NCI-H146 (cell line): ENCODE results near the gene ABCA5.
"Not testable (repeated sequence)": the region's sequence is repeated elsewhere in the genome, so short reads cannot be mapped to it uniquely, and the experiment has no call there.

Source experiments
- DNase-seq: peaks from one replicate; lab custom pipeline; 2025; lab: John Stamatoyannopoulos, UW

ABCA5 gene

DNA sequence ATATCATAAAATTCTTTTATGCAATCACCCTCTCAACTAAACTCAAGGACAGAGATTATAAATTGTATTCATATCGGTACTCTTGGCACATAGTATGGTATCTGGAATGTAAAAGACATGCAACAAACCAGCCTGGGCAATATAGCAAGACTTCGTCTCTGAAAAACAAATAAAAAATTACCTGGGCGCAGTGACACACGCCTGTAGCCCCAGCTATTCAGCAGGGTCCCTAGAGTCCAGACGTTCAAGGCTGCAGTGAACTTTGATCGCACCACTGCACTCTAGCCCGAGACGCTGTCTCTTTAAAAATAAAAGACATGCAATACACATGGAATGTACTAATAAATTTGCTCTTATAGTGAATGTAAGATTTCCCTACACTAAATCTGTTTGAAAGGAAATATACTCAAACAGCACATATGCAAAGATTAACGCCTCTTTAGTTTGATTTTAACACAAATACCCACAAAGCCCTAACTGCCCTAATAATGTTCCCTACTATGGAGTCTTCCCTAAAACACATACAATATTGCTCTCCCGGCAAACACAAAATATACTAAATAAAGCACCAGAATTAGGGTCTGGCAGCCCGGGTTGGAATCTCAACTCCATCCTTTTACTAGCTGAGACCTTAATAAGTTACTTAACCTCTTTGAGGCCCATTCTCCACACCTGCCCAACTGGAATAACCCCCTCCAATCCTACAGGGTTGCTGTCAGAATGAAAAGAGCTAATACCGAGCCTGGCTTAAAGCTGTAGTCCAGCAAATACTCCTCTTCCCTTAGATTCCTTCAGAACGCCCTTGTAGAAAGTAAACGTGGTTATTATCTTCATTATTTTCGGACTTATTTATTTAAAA, 1.2 kb downstream of the ABCA5 start:
- no peak for DNase-seq

DNA sequence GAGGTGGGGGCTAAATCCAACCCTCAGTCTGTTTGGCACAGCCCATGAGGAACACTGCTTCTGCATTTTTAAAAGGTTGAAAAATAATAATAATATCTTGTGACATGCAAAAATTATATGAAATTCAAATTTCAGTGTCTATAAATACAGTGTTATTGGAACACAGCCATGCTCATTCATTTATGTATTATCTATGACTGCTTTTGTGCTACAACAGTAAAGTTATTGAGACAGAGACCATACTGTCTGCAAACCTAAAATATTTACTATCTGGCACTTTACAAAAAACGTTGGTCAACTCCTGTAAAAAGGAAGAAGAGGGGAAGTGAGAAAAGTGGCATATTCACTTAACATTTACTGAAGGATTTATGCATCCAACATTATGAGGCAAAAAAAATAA, 3.1 kb downstream of the ABCA5 start:
- DNase-seq: no peak

DNA sequence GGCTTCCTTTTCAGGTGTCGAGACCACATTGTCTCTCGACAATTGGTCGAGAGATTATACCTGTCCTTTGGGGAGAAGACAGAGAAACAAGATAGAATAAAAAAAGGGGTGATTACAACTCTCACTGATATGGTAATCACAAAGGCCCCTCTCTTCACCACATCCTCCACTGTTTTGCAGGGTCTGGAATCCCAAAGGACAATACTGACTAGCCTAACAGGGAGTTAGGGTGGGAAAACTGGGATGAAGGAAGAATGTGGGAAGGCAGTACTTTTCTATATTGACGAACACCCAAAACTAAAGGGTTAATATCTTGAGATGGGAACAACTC, 6.1 kb downstream of the ABCA5 start:
- DNase-seq: no peak

DNA sequence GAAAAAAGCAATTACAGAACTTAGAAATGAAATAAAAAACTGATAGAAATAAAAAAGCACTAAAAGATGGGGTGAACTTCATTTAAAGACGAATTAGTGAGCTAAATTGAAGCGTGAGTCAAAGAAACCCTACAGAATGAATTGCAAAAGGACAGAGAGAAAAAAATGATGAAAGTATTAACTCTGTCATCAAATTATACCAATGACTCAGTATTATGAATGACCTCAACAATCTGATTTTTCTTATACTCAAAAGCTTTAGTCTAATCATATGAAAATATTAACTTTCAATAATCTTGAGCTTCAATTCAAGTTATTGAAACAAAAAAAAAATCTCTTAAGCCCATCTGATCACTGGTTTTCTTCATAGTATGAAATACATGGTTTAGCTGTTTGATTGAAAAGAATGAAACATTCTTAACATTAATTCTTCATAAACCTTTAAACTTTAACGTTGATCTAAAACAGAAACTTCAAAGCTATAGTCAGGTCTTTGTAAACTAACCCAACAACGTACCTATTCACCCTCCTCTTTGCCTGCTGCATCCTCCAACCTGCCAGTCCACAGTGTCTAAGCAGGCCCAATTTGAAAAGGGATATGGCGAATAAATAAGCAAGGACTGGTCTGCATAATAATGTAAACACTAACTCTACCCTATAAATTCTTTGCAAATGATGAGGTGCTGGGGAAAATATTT, 6.6 kb downstream of the ABCA5 start:
- DNase-seq: no peak

DNA sequence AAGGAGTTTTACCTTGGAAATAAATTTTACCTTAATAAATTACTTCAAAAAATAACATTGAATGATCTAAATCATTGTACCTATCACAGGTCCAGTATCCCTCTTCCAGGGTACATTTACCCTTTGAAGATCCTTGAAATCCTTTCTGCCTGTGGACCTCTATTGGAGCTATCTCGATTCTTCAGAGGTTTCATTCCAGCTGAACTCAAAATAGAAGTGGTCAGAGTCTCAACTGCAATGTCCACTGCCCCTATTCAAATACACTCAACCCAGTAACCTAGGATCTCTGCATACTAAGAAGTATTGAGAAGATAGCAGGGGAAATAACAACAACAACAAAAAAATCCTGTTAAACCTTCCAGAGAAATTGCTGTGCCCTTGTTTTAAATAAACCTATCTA, 9.3 kb downstream of the ABCA5 start:
- no peak for DNase-seq

DNA sequence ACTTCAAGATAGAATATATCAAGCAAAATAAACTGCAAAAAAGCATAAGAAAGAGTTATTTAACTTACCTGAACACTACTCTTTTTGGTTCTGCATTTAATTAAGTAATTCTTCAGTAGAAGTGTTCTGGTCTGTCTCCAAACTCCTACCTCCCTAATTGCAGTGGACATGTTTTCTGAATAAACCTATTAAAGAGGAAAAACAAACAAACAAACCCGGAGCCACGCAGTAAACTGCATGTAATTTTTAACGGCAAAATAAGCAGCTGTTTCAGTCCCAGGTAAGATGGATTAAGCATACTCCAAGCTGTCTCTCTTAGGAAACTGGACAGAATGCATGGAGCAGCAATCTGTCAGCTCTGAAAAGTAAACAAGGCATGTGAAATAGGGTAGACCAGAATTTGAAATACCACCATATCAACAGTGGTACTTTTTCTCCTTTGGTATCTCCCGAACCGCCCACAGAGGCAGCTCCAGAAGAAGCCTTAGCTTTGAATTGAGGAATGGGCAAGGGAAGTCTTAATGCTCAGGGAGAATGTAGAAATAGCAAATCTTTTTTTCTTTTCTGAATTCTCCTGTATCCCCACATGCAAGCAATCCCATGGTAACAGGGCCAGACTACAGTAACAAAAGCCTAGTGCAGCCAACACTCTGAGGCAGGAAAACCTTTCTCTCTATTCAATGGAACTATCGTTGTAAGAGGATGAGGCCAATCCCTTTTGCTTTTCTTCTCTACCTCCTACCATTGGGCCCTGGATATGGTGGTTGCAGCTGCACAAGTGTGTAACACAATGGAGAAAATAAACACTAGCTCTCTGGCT, 12.5 kb downstream of the ABCA5 start:
- DNase-seq: peak; percentile 9

DNA sequence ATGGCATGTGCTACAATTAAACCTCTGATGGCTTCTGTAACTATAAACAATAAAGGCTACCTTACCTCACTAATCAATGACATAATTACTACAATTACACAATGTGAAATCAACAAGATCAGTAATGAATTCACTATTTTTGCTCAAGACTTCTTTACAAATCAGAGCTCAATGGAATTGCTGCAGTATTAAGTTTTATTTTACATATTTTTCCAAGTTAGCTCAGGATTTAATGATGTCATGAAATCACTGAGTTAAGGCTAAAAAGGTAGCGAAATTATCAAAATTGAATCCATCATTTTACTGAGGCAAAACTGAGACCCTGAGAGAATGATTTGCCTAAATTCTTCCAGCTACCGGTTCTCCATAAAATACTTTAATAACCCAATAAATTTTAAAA, 21.8 kb downstream of the ABCA5 start:
- no peak for DNase-seq

DNA sequence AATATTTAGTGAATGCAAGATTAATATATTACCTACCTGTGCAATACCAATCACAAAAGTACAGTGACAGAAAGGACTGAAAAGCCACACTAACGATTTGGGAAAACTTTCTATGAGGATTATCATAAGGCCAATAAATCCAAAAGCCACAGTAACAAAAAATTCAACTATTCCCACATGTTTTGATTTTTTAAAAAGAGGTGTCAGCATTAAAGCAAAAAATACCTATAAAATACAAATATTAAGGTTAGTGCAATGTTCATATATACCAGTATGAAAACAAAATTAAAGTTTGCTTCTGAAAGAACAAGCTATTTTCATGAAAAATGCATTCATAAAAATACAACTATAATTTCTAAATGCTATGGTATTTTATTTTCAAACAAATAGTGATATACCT, 24.3 kb downstream of the ABCA5 start:
- no peak for DNase-seq

DNA sequence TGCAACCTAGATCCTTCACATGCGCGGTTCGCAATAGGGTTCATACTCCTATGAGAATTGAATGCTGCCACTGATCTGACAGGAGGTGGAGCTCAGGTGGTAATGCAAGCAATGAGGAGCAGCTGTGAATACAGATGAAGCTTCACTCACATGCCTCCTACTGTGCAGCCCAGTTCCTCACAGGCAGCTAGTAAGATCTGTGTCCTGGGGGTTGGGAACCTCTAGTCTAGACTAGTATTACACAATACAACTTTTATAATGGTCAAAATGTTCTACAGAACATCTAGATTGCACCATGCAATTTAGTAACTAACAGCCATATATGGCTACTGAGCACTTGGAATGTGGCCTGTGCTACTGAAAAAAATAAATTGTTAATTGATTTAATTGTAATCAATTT, 26.7 kb downstream of the ABCA5 start:
- DNase-seq: no peak

DNA sequence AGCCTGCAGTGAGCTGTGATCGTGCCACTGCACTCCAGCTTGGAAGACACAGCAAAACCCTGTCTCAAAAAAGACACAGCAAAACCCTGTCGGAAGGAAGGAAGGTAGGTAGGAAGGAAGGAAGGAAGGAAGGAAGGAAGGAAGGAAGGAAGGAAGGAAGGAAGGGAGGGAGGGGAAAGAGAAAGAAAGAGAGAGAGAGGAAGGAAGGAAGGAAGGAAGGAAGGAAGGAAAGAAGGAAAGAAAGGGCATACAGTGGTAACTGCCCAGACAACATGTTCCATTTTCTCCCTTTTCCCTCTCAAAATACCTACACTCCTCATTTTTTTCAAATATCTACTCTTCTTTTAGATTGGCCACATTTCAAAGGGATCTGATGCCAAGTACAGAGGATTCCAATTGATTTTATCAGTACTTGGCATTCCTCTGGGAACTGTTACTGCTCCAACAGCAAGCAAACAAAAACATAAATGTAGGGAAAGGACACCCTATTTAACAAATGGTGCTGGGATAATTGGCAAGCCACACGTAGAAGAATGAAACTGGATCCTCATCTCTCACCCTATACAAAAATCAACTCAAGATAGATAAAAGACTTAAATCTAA, 28.7 kb downstream of the ABCA5 start:
- DNase-seq: not testable (repeated sequence)

DNA sequence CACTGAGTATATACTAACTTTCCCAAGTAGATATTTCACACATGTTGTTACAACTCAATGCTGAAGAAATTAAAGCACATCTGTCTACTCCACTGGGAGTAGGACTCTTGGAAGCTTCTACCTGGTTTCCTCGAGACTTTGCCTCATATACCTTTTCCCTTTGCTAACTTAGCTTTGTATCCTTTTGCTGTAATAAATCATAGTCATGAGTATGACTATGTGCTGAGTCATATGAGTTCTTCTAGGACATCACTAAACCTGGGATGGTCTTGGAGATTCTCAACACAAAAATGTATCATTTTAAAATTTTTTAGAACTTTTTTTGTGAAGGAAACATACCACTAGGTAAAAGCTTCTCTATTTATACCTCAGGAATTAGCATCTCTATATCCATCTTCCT, 39.8 kb downstream of the ABCA5 start:
- DNase-seq: no peak

DNA sequence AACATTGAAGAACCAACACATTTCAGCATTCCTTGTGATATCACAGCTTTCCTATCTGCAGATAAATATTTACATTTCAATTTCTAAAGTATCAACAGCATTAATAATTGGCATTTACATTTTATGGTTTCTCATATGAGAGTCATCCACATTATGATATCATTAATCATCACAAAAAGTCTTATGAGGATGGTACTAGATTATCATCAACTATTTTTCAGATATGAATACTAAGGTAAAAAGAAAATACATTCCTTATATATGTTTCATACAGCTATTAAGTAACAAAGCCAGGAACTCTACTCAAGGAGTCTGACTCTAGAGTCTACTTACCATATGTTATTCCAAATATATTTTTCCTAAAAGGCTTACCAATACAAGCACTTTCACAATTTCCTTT, 40.7 kb downstream of the ABCA5 start:
- DNase-seq: no peak

DNA sequence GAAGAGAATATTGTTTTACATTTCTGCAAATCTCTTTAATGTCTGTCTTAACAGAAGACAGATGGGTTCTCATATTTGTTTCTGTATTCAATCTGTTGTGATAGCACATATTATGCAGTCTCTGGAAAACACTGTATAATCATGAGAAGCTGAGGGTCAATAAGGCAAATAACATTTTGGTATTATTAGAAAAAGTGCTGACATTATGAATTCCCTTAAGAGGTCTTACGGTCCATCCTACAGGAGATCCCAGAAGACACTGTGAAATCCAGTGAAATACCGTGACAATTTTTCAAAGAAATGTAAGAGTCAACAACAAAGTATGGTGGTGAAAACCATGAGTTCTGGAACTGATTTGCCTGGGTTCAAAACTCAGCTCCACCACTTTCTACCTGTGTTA, 42.3 kb downstream of the ABCA5 start:
- no peak for DNase-seq

DNA sequence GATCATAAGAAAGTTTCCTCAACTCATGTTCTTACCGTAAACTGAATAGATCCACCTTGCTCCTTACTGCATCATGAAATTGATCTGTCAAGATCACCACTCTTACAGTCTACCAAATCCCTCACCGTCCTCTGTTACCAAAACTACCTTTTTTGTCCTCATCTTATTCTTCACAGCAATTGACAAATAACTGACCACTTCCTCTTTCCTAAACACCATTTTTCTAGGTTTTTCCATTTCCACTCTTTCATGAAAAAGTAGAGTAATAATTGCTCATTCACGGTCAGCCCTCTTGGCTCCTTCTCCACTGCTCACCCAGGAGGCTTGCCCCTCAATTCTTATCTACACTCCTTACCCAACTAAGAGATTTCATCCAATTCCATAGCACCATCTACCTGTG, 44.9 kb downstream of the ABCA5 start:
- no peak for DNase-seq

DNA sequence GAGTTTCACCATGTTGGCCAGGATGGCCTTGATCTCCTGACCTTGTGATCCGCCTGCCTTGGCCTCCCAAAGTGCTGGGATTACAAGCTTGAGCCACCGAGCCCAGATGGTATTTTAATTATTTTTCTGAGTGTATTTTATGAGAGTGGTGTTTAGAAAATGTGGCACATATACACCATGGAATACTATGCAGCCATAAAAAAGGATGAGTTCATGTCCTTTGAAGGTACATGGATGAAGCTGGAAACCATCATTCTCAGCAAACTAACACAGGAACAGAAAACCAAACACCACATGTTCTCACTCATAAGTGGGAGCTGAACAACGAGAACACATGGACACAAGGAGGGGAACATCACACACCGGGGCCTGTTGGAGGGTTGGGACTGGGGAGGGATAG, 50.7 kb downstream of the ABCA5 start:
- DNase-seq: not testable (repeated sequence)

DNA sequence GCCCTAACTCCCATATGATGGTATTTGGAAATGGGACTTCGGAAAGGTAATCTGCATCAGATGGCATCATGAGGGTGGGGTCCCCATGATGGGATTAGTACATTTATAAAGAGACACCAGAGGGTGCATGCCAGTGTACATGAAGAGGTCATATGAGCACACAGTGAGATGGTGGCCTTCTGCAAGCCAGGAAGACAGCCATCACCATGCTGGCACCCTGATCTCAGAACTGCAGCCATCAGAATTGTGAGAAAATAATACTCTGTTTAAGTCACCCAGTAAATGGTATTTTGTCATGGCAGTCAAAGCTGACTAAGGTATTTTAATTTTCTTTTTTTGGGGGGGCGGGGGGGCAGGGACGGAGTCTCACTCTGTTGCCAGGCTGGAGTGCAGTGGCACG, 51.2 kb downstream of the ABCA5 start:
- no peak for DNase-seq

DNA sequence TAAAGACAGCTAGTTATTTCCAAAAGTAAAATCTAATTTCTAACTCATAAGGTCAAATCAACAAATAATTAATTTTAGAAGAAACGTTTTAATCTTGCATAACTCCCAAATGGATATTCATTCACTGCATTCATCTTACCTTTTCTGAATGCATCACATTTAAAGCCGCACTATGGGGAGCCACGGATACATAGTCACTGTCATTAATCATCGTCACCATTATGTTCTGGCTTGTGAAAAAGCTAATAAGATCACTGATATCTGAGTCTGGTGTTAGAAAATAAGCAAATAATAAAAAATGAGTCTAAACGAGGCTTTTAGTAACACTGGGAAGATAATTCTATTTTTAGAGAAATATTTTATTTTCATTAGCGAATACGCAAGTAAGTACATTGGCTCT, 55.9 kb downstream of the ABCA5 start:
- DNase-seq: peak; percentile 3

DNA sequence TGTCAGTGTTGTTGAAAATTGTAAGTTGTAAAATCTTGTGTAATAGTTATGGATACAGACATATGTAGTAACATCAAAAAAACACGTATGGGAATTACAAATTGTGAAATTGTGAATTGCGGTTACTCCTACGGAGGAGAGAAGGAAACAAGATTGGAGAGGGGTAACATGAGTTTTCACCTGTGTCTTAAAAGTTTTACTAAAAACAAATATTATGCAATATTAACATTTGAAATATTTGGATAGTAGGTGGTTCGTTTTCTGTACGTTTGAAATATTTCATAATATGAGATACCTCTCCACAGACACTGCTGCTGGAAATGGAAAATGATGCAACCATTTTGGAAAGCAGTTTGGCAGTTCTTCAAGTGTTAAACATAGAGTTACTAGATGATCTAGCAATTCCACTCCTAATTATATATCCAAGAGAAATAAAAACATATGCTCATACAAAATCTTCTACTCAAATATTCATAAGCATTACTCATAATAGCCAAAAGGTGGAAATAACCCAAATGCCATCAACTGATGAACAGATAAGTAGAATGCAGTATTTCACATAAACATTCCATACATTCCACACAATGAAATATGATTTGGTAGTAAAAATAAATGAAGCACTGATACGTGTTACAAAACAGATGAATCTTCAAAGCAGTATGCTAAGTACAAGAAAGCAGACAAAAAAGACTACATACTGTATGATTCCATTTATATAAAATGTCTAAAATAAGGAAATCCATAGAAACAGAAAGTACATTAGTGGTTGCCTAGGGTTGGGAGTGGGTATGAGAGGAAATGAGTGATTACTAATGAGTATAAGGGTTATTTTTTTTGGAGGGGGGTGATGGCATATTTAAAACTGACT, 57.6 kb downstream of the ABCA5 start:
- no peak for DNase-seq

DNA sequence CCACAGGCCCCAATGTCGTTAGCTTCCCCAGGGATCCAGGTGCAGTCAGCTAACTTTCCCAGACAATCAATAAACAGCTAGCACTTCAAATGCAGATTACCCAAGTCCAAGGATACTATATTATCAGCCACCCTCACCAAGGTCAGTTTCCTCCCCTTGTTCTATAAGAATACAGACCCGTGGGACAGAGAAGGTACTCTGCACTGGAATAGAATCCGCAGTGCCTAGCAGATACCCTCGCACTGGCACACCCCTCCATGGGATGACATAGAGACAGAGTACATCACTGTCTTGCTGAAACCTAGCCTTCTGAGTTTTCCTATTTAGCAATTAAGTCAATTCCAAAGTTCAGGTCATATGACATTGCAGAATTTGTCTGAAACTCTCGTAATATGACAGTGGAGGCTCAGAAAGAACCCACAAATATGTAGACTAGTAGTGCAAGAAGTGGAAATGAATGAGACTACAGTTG, 58.4 kb downstream of the ABCA5 start:
- no peak for DNase-seq

DNA sequence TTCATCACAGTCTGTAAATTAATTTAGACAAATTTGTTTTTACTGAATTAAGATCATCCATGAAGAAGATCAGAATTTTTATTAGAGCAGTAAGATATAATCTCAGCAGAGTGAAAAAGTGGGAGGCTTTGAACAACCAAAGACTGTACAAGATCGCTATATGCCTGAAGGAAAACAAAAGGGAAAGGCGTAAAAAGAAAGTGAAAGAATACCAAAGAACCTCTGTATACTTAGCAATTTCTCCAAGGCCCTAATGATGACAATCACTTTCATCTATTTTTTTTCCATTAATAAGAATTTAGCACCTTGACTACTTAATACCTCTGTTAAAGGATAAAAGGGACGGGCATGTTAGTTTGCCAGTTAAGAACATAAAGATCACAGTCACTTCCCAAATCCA, 59.7 kb downstream of the ABCA5 start:
- no peak for DNase-seq

DNA sequence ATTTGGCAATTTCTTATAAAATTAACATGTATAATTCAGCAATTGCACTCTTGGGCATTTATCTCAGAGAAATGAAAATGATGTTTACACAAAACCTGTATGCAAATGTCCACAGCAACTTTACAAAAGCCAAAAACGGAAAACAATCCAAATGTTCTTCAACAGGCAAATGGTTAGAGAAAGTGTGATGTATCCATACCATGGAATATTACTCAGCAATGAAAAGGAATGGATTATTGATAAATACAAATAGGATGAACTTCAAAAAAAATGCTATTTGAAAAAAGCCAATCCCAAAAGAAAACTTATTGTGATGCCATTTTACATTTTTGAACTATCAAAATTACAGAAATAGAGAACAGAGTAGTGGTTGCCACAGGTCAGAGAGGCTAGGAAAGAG, 61.1 kb downstream of the ABCA5 start:
- DNase-seq: no peak
